Stimulated activated CD4-positive, alpha-beta T cell treated with anti-CD3 and anti-CD28 coated beads, Interleukin-1b, Interleukin-23, amount 100 ng/mL, for 4 hours (primary cell): Measurements from ENCODE around the gene RAI1.

Source experiments
- DNase-seq, 2 donors: peaks; one replicate each; pipeline ENCODE4 v3.0.0-alpha.2; 2020; ENCODE audit warnings: low read depth in 2 of 2

The RAI1 gene

GRCh38 chr17:17700251-17700969 is 19.2 kb downstream of the RAI1 start:
- no peak for DNase-seq

GRCh38 chr17:17701112-17701511 is 19.9 kb downstream of the RAI1 start:
- DNase-seq = no peak

- DNase-seq = no peak
Observed at GRCh38 chr17:17701658-17702057, 20.4 kb downstream of the RAI1 start.

- no peak for DNase-seq
Observed at GRCh38 chr17:17702449-17703139, 21.3 kb downstream of the RAI1 start.

- no peak for DNase-seq
Observed at GRCh38 chr17:17703140-17703919, 22.1 kb downstream of the RAI1 start.

- no peak for DNase-seq
Observed at GRCh38 chr17:17704931-17705330, 23.7 kb downstream of the RAI1 start.

GRCh38 chr17:17706140-17707060 is 25.1 kb downstream of the RAI1 start:
- DNase-seq = no peak

- no peak for DNase-seq
Observed at GRCh38 chr17:17708295-17708694, 27.0 kb downstream of the RAI1 start.

- DNase-seq = no peak
Observed at GRCh38 chr17:17708816-17709215, 27.6 kb downstream of the RAI1 start.

GRCh38 chr17:17709815-17710321 is 28.6 kb downstream of the RAI1 start:
- DNase-seq = no peak

- no peak for DNase-seq
Observed at GRCh38 chr17:17710355-17710727, 29.1 kb downstream of the RAI1 start.

- DNase-seq = no peak
Observed at GRCh38 chr17:17710728-17711541, 29.7 kb downstream of the RAI1 start.

GRCh38 chr17:17711641-17712162 is 30.4 kb downstream of the RAI1 start:
- DNase-seq = no peak

- no peak for DNase-seq
Observed at GRCh38 chr17:17712268-17712924, 31.1 kb downstream of the RAI1 start.

GRCh38 chr17:17713839-17714238 is 32.6 kb downstream of the RAI1 start:
- DNase-seq = no peak

- DNase-seq = no peak
Observed at GRCh38 chr17:17714261-17714866, 33.1 kb downstream of the RAI1 start.

GRCh38 chr17:17714879-17715278 is 33.6 kb downstream of the RAI1 start:
- DNase-seq = no peak

GRCh38 chr17:17716837-17717523 is 35.7 kb downstream of the RAI1 start:
- no peak for DNase-seq

GRCh38 chr17:17718251-17718650 is 37.0 kb downstream of the RAI1 start:
- no peak for DNase-seq
